H1 (cell line): ENCODE measurements around the gene MRPL43.

Experiments
- ASH2L ChIP-seq: fragments of 200-600, 300-600 bp; sonication (generic); IDR thresholded peaks from one replicate; pipeline ENCODE4 v1.7.1; 2017; ENCODE audit warnings: low read length
- CHD1 ChIP-seq: IDR thresholded peaks from 2 replicates; pipeline ENCODE4 v1.6.1; 2012; ENCODE audit warnings: low read depth, low read length, improper control_type of control experiment
- CTCF ChIP-seq, 3 experiments: IDR thresholded peaks; 1 replicate in 2 of 3; 2 replicates in 1 of 3; pipeline versions ENCODE4 v1.5.1 to v1.6.1; 2011; ENCODE audit warnings: low read length in 3 of 3, mild to moderate bottlenecking in 3 of 3, inconsistent platforms in 2 of 3, low read depth in 1 of 3, moderate library complexity in 1 of 3; ENCODE audit not compliant: insufficient read depth in 1 of 3; ENCODE audit errors: control extremely low read depth in 1 of 3
- EZH2 ChIP-seq: fragments of 200-600 bp; sonication (generic); IDR thresholded peaks from 2 replicates; pipeline ENCODE4 v1.7.1; 2012; ENCODE audit warnings: low read depth, mild to moderate bottlenecking, moderate library complexity, low read length, inconsistent platforms; ENCODE audit not compliant: severe bottlenecking
- GABPA ChIP-seq: IDR thresholded peaks from 2 replicates; pipeline ENCODE4 v1.6.1; 2011; ENCODE audit warnings: mild to moderate bottlenecking, low read length, moderate library complexity, borderline replicate concordance; ENCODE audit not compliant: insufficient read depth
- HDAC2 ChIP-seq, 2 experiments: fragments of 300-600 bp in 1 of 2; sonication (generic) in 1 of 2; IDR thresholded peaks; 2 replicates each; pipeline ENCODE4 v1.6.1; 2011 to 2012; ENCODE audit warnings: low read depth in 2 of 2, low read length in 2 of 2, mild to moderate bottlenecking in 2 of 2, moderate library complexity in 2 of 2, borderline replicate concordance in 1 of 2, inconsistent platforms in 1 of 2
- KDM5A ChIP-seq: fragments of 200-600 bp; IDR thresholded peaks from 2 replicates; pipeline ENCODE4 v1.7.1; 2012; ENCODE audit warnings: mild to moderate bottlenecking, low read length, inconsistent platforms, mixed read lengths
- PHF8 ChIP-seq: fragments of 200-600 bp; sonication (generic); conservative IDR thresholded peaks from 2 replicates; pipeline ENCODE4 v1.7.1; 2012; ENCODE audit warnings: low read depth, mild to moderate bottlenecking, inconsistent platforms, low read length, moderate library complexity
- SIN3A ChIP-seq, 2 experiments: IDR thresholded peaks in 1 of 2; conservative IDR thresholded peaks in 1 of 2; 2 replicates each; pipeline ENCODE4 v1.6.1; 2011 to 2012; ENCODE audit warnings: low read length in 2 of 2, improper control_type of control experiment in 1 of 2, low read depth in 1 of 2, mild to moderate bottlenecking in 1 of 2
- SP1 ChIP-seq: IDR thresholded peaks from 2 replicates; pipeline ENCODE4 v1.6.1; 2011; ENCODE audit warnings: low read depth, low read length
- SRF ChIP-seq: IDR thresholded peaks from 2 replicates; pipeline ENCODE4 v1.6.1; 2011; ENCODE audit warnings: mild to moderate bottlenecking, low read depth, low read length, moderate library complexity
- USF2 ChIP-seq: IDR thresholded peaks from 2 replicates; pipeline ENCODE4 v1.6.1; 2011; ENCODE audit warnings: low read length, improper control_type of control experiment

GRCh38 chr10:101011517-101012423, 24.5 kb upstream of the MRPL43 start:
- no peak for TF ChIP-seq EZH2
- peak; percentile 55 to 75 (median 73) for TF ChIP-seq CTCF (IDR thresholded peaks at IDR 0.05; ENCODE audit: control extremely low read depth in 1 of 3, insufficient read depth in 1 of 3, low read depth in 1 of 3, low read length in 3 of 3)
- TF ChIP-seq ASH2L, result no peak
- TF ChIP-seq GABPA, result no peak
- no peak for TF ChIP-seq SIN3A (conservative IDR thresholded peaks at IDR 0.05 in 1 of 2, IDR thresholded peaks at IDR 0.05 in 1 of 2; ENCODE audit: low read depth in 1 of 2, low read length in 2 of 2)
- TF ChIP-seq CHD1, result no peak
- TF ChIP-seq HDAC2 (IDR thresholded peaks at IDR 0.05; ENCODE audit: borderline replicate concordance in 1 of 2, low read depth in 2 of 2, low read length in 2 of 2), result no peak
- TF ChIP-seq KDM5A, result no peak
- TF ChIP-seq SP1, result no peak
- 0 out of 2 replicates have a peak, but pooled peaks have one; percentile 22 for TF ChIP-seq PHF8
- no peak for TF ChIP-seq SRF
- TF ChIP-seq USF2, result no peak
